BLaER1 treated with 17β-estradiol and CSF1 and Interleukin-3, amounts not matched to agents 10 nM and 100 nM (cell line): ENCODE data around the gene SPON1.
"Not testable (repeated sequence)": the region's sequence is repeated elsewhere in the genome, so short reads cannot be mapped to it uniquely, and the experiment has no call there.

Source experiments
- H3K27ac ChIP-seq, 11 experiments: shearing (Covaris generic); formaldehyde crosslinking; 2 replicates each; pipeline ENCODE4 v1.8.1; 2022
- H3K27me3 ChIP-seq, 11 experiments: shearing (Covaris generic); formaldehyde crosslinking; 2 replicates each; pipeline ENCODE4 v1.8.1; 2022
- H3K36me3 ChIP-seq, 11 experiments: shearing (Covaris generic); formaldehyde crosslinking; 2 replicates each; pipeline ENCODE4 v1.8.1; 2022
- H3K4me1 ChIP-seq, 10 experiments: shearing (Covaris generic); formaldehyde crosslinking; 2 replicates each; pipeline ENCODE4 v1.8.1; 2022
- H3K4me2 ChIP-seq, 11 experiments: shearing (Covaris generic); formaldehyde crosslinking; 2 replicates each; pipeline ENCODE4 v1.8.1; 2022
- H3K4me3 ChIP-seq, 10 experiments: shearing (Covaris generic); formaldehyde crosslinking; 2 replicates each; pipeline ENCODE4 v1.8.1; 2022
- H3K9ac ChIP-seq, 11 experiments: shearing (Covaris generic); formaldehyde crosslinking; 2 replicates each; pipeline ENCODE4 v1.8.1; 2022
- H3K9me3 ChIP-seq, 11 experiments: shearing (Covaris generic); formaldehyde crosslinking; replicated peaks in 1 of 11; 2 replicates each; pipeline ENCODE4 v1.8.1; 2022
- H4K20me1 ChIP-seq, 11 experiments: shearing (Covaris generic); formaldehyde crosslinking; 2 replicates each; pipeline ENCODE4 v1.8.1; 2022
- Cebpa-rat ChIP-seq, 11 experiments: shearing (Covaris generic); IDR thresholded peaks; 2 replicates each; pipeline ENCODE4 v1.8.1; 2022

Gene SPON1

DNA sequence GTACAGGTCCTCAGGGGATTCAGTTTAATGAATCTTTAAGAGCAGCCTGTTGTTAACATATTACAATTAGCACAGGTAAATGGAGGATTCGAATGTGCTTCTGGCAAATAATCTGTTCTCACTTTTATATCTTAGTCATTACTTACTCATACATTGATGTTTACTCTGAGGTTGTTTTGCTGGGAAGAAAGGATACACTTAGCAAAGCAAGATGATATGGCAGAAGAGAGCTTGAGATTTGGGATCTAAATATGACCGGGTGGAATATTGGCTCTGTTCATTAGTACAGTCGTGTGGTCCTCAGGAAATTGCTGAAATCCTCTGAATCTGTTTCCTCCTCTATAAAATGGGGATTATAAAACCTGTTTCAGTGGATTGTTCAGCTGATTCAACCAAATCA lies 59.7 kb downstream of the SPON1 start:
- H3K4me2 ChIP-seq: no peak overlapping the region
- no peaks in the 10 kb centered on the region for H3K9me3 ChIP-seq
- no peaks in the 10 kb centered on the region for H3K36me3 ChIP-seq
- no peak overlapping the region for H3K9ac ChIP-seq
- H3K27ac ChIP-seq: no peak overlapping the region
- H4K20me1 ChIP-seq: no peaks in the 10 kb centered on the region
- H3K4me3 ChIP-seq: no peak overlapping the region
- no peak for TF ChIP-seq Cebpa-rat (IDR thresholded peaks at IDR 0.05)
- H3K27me3 ChIP-seq: no peaks in the 10 kb centered on the region
- no peaks in the 10 kb centered on the region for H3K4me1 ChIP-seq

DNA sequence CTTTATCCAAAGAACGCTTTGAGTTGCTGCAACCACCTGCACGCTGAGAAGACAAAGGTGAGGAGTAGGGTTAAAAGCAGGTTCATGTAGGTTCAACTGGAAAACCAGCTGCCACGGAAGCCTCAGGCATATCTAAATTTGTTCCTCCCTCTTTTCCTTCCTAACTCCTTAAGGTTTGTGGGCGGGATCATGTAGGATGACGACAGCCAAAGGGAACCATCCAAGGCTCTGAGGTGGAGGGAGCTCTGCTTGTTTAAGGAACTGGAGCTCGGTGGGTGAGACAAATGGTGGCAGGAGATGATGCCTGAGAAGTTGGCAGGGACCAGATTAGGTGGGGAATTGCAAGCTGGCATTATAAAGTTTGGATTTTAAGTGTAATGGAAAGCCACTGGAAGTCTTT lies 60.3 kb downstream of the SPON1 start:
- Histone ChIP-seq H3K9me3 (no peaks in the 10 kb centered on the region), H3K27me3 (no peaks in the 10 kb centered on the region), H3K27ac (no peak overlapping the region), H4K20me1 (no peaks in the 10 kb centered on the region), H3K4me2 (no peak overlapping the region), H3K9ac (no peak overlapping the region), H3K4me3 (no peak overlapping the region), H3K4me1 (no peaks in the 10 kb centered on the region), H3K36me3 (no peaks in the 10 kb centered on the region)
- TF ChIP-seq Cebpa-rat (IDR thresholded peaks at IDR 0.05): no peak

GRCh38 chr11:14026961-14027360 lies 64.4 kb downstream of the SPON1 start:
- Histone ChIP-seq H3K9ac (no peak overlapping the region), H3K27ac (no peak overlapping the region), H3K4me2 (no peak overlapping the region), H3K36me3 (no peaks in the 10 kb centered on the region), H3K4me3 (no peak overlapping the region), H4K20me1 (no peaks in the 10 kb centered on the region), H3K9me3 (no peaks in the 10 kb centered on the region), H3K4me1 (no peaks in the 10 kb centered on the region), H3K27me3 (no peaks in the 10 kb centered on the region)
- no peak for TF ChIP-seq Cebpa-rat (IDR thresholded peaks at IDR 0.05)

- Histone ChIP-seq H3K4me1 (no peaks in the 10 kb centered on the region), H3K4me3 (no peak overlapping the region), H3K36me3 (no peaks in the 10 kb centered on the region), H3K4me2 (no peak overlapping the region), H4K20me1 (no peaks in the 10 kb centered on the region), H3K9me3 (no peaks in the 10 kb centered on the region), H3K27ac (no peak overlapping the region), H3K9ac (no peak overlapping the region), H3K27me3 (no peaks in the 10 kb centered on the region)
- no peak for TF ChIP-seq Cebpa-rat (IDR thresholded peaks at IDR 0.05)
Measured at GRCh38 chr11:14027525-14027924, 65.0 kb downstream of the SPON1 start.

DNA sequence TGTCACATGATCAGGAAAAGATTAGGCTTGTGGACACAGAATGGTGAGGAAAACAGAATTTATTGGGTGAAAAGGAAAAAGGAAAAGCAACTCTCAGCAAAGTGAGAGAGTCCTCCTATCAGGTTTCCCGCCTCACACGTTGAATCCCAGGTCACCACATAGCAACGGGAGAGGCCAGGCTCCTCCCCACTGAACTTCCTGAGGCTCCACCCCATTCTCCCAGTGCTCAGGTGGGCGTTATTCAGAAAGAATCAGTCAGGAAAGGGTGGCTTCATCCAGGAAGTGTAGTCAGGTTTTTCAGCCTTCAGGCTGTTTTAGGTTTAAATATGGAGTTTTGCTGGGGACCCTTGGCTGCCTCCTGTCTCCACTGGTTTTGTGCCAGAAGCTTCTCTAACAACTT lies 66.9 kb downstream of the SPON1 start:
- H3K9me3 ChIP-seq: no peaks in the 10 kb centered on the region
- no peaks in the 10 kb centered on the region for H4K20me1 ChIP-seq
- H3K4me2 ChIP-seq: no peak overlapping the region
- H3K9ac ChIP-seq: no peak overlapping the region
- no peaks in the 10 kb centered on the region for H3K27me3 ChIP-seq
- no peaks in the 10 kb centered on the region for H3K36me3 ChIP-seq
- H3K27ac ChIP-seq: no peak overlapping the region
- no peaks in the 10 kb centered on the region for H3K4me1 ChIP-seq
- no peak for TF ChIP-seq Cebpa-rat (IDR thresholded peaks at IDR 0.05)
- no peak overlapping the region for H3K4me3 ChIP-seq

DNA sequence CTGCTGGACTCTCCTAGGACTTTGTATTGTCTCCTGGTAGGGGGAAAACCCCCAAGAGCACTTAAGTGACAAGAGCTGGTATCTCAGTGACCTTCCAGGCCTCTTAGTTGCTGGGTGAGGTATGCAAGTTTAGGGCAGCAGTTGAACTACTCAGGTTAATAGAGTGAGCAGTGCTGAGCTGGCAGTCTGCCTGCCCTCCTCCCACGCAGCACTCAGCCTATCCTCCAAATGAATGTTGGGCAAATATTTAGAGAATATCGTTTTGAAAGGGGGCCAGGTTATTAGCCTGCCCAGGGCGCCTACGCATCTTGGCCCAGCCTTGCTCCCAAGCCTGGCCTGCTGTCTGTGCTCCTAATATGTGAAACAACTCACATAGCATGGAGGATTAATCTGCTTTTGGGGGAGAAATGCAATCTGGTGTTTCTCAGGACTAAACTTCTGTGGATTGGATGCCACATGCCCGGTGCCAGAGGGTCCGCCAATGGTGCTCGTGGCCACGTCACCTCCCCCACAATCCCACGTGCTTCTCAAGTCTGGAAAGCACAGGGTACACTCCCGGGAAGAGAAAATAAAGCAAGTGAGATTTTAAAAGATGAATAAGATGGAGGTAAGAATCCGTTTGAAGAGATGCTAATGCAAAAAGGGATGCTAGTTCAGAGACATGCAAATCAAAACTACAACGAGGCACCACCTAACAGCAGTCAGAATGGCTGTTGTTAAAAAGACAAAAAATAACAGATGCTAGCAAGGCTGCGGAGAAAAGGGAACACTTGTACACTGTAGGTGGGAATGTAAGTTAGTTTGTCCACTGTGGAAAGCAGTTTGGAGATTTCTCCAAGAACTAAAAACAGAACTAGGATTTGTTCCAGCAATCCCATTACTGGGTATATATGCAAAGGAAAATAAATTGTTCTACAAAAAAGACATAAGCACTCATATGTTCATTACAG lies 67.7 kb downstream of the SPON1 start:
- TF ChIP-seq Cebpa-rat (IDR thresholded peaks at IDR 0.05): no peak
- Histone ChIP-seq H3K36me3 (no peaks in the 10 kb centered on the region), H3K27ac (no peak overlapping the region), H3K9me3 (no peaks in the 10 kb centered on the region), H3K4me2 (no peak overlapping the region), H3K4me3 (no peak overlapping the region), H3K9ac (no peak overlapping the region), H3K27me3 (no peaks in the 10 kb centered on the region), H3K4me1 (peaks cover 0 to 2% (median 0%) of the 10 kb centered on the region in 10 experiments; a peak in 1 of 20 replicates), H4K20me1 (no peaks in the 10 kb centered on the region)

- not testable (repeated sequence) for H4K20me1 ChIP-seq, H3K4me1 ChIP-seq, H3K4me2 ChIP-seq, H3K9me3 ChIP-seq, H3K4me3 ChIP-seq, H3K9ac ChIP-seq, H3K36me3 ChIP-seq, H3K27ac ChIP-seq, H3K27me3 ChIP-seq
Measured at GRCh38 chr11:14035526-14035925, 73.0 kb downstream of the SPON1 start.

- Histone ChIP-seq H3K4me2 (no peak overlapping the region), H3K9me3 (peaks cover 0 to 6% (median 0%) of the 10 kb centered on the region in 11 experiments; a peak in 1 of 22 replicates), H3K4me1 (peaks cover 0 to 9% (median 0%) of the 10 kb centered on the region in 10 experiments; a peak in 3 of 20 replicates), H3K4me3 (no peak overlapping the region), H3K27ac (no peak overlapping the region), H3K27me3 (no peaks in the 10 kb centered on the region), H3K9ac (no peak overlapping the region), H4K20me1 (no peaks in the 10 kb centered on the region), H3K36me3 (no peaks in the 10 kb centered on the region)
- TF ChIP-seq Cebpa-rat (IDR thresholded peaks at IDR 0.05): no peak
Measured at GRCh38 chr11:14036469-14036868, 73.9 kb downstream of the SPON1 start.

DNA sequence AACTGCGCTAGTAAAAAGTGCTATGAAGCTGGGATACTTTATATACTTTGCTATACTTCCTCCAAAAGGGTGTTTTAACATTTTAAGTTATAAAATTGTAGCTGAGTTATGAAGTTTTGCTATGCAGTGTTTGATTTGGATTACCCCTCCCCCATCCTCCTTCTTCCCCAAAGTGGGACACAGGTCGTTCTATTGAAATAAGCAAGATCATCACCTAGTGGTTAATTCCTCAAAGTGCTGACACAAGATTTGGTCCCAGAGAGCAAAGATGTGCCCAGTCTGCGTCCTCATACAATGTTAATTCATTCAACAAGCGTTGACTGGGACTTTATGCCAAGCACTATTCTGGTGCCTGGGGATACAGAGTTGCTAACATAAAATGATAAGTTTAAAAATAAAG lies 78.5 kb downstream of the SPON1 start:
- Histone ChIP-seq H3K4me3 (no peak overlapping the region), H3K4me1 (no peaks in the 10 kb centered on the region), H4K20me1 (no peaks in the 10 kb centered on the region), H3K36me3 (no peaks in the 10 kb centered on the region), H3K9ac (no peak overlapping the region), H3K4me2 (no peak overlapping the region), H3K9me3 (peaks cover 0 to 6% (median 0%) of the 10 kb centered on the region in 11 experiments; a peak in 1 of 22 replicates), H3K27ac (no peak overlapping the region), H3K27me3 (no peaks in the 10 kb centered on the region)
- TF ChIP-seq Cebpa-rat (IDR thresholded peaks at IDR 0.05): no peak

GRCh38 chr11:14041565-14041964 lies 79.0 kb downstream of the SPON1 start:
- Histone ChIP-seq H3K9ac (no peak overlapping the region), H4K20me1 (no peaks in the 10 kb centered on the region), H3K27ac (no peak overlapping the region), H3K4me1 (no peaks in the 10 kb centered on the region), H3K4me3 (no peak overlapping the region), H3K9me3 (peaks cover 0 to 6% (median 0%) of the 10 kb centered on the region in 11 experiments; a peak in 1 of 22 replicates), H3K27me3 (no peaks in the 10 kb centered on the region), H3K4me2 (no peak overlapping the region), H3K36me3 (no peaks in the 10 kb centered on the region)
- no peak for TF ChIP-seq Cebpa-rat (IDR thresholded peaks at IDR 0.05)
